PC-3 (cell line): ENCODE measurements around the gene NECTIN3. TPM values are rescaled to one million over a fixed set of nuclear protein-coding genes. Genes with fewer than 3 reads are reported as not detected.
A peak's percentile ranks its signal among the peaks of the same experiment; 100 is the strongest.

Experiments used
- ATAC-seq: fragments of 200-7000 bp; cut with Tn5 transposase; 2 replicates; pipeline ENCODE4 v1.9.1; 2020; ENCODE audit warnings: mild to moderate bottlenecking, moderate library complexity
- BruUV-seq: library from RNA; stranded (reverse); fragments of 400-500 nt; replicated peaks from 2 replicates; lab custom pipeline; 2021; lab: Mats Ljungman, UMichigan
- CTCF ChIA-PET: fragments of 300-600 bp; sonication (Branson Sonifier 250); formaldehyde crosslinking; loops from one replicate; lab custom pipeline; 2022; ENCODE audit warnings: antibody characterized with exemption; lab: Charles Lee
- POLR2A ChIA-PET: fragments of 300-600 bp; sonication (Branson Sonifier 250); formaldehyde crosslinking; loops from one replicate; lab custom pipeline; 2022; ENCODE audit warnings: antibody characterized with exemption; ENCODE audit not compliant: unreplicated experiment; lab: Charles Lee
- DNase-seq: peaks from one replicate; pipeline ENCODE4 v3.0.0-alpha.2; 2015
- H2AFZ ChIP-seq: fragments of 300-600 bp; sonication (generic); 2 replicates; pipeline ENCODE4 v1.6.0; 2016; ENCODE audit warnings: antibody characterized with exemption, low read length
- H3F3A ChIP-seq: fragments of 300-600 bp; sonication (generic); one replicate; pipeline ENCODE4 v1.6.0; 2017; ENCODE audit warnings: antibody characterized with exemption, low read length, control low read depth, mild to moderate bottlenecking; ENCODE audit not compliant: unreplicated experiment
- H3K27ac ChIP-seq: fragments of 300-600 bp; sonication (generic); 2 replicates; pipeline ENCODE4 v1.5.1; 2016; ENCODE audit warnings: mild to moderate bottlenecking, low read length
- H3K27me3 ChIP-seq: fragments of 300-600 bp; sonication (generic); 2 replicates; pipeline ENCODE4 v1.6.1; 2016; ENCODE audit warnings: low read length, mixed read lengths
- H3K36me3 ChIP-seq: fragments of 300-600 bp; sonication (generic); 2 replicates; pipeline ENCODE4 v1.6.1; 2016; ENCODE audit warnings: low read depth, mixed run types, low read length, mixed read lengths
- H3K4me1 ChIP-seq: fragments of 300-600 bp; sonication (generic); 2 replicates; pipeline ENCODE4 v1.5.1; 2016; ENCODE audit warnings: low read length; ENCODE audit not compliant: insufficient read depth
- H3K4me2 ChIP-seq: fragments of 300-600 bp; sonication (generic); 2 replicates; pipeline ENCODE4 v1.6.0; 2016; ENCODE audit warnings: low read length
- H3K4me3 ChIP-seq: fragments of 300-600 bp; sonication (generic); 2 replicates; pipeline ENCODE4 v1.5.1; 2016; ENCODE audit warnings: mild to moderate bottlenecking, low read length, mixed read lengths
- H3K79me2 ChIP-seq: fragments of 300-600 bp; sonication (generic); 2 replicates; pipeline ENCODE4 v1.6.1; 2017; ENCODE audit warnings: low read length, mixed read lengths
- H3K9ac ChIP-seq: fragments of 300-600 bp; sonication (generic); 2 replicates; pipeline ENCODE4 v1.6.0; 2016; ENCODE audit warnings: mild to moderate bottlenecking, low read length
- H3K9me2 ChIP-seq: fragments of 300-600 bp; sonication (generic); replicated peaks from 2 replicates; pipeline ENCODE4 v1.6.1; 2016; ENCODE audit warnings: mixed run types, low read length, mixed read lengths
- H3K9me3 ChIP-seq: fragments of 300-600 bp; sonication (generic); 2 replicates; pipeline ENCODE4 v1.6.1; 2016; ENCODE audit warnings: low read length, mixed read lengths
- H4K20me1 ChIP-seq: fragments of 300-600 bp; sonication (generic); 2 replicates; pipeline ENCODE4 v1.6.1; 2016; ENCODE audit warnings: low read length, mixed read lengths
- CTCF ChIP-seq: fragments of 300-600 bp; sonication (generic); conservative IDR thresholded peaks from 2 replicates; pipeline ENCODE4 v1.5.1; 2017; ENCODE audit warnings: antibody characterized with exemption, low read depth, mild to moderate bottlenecking, low read length
- EZH2 ChIP-seq: fragments of 300-600 bp; sonication (generic); IDR thresholded peaks from one replicate; pipeline ENCODE4 v1.6.1; 2017; ENCODE audit warnings: antibody characterized with exemption, mild to moderate bottlenecking, low read length; ENCODE audit not compliant: unreplicated experiment
- EZH2phosphoT487 ChIP-seq: fragments of 300-600 bp; sonication (generic); IDR thresholded peaks from 2 replicates; pipeline ENCODE4 v1.6.1; 2018; ENCODE audit warnings: mild to moderate bottlenecking, antibody characterized with exemption, low read length, borderline replicate concordance
- intact Hi-C: fragments of 100-400 bp; cut with micrococcal nuclease; formaldehyde crosslinking; loops from 2 replicates; pipeline ENCODE4 v1.9.0; 2023
- total RNA-seq: library from RNA; depleted of rRNA; stranded (reverse); fragments of >200 nt; gene quantifications from 2 replicates; pipeline ENCODE4 v1.2.3, GENCODE V29; 2014

NECTIN3 gene
- total RNA-seq, 1 experiment from 2014 or later: 12.8 TPM

- no peaks in the 10 kb centered on the region for H4K20me1 ChIP-seq
- no peaks in the 10 kb centered on the region for H3K4me1 ChIP-seq
- ChIA-PET CTCF (no interaction called here), POLR2A (no interaction called here)
- H3K27me3 ChIP-seq: no peaks in the 10 kb centered on the region
- no peaks in the 10 kb centered on the region for H3K36me3 ChIP-seq
- H3K79me2 ChIP-seq: no peaks in the 10 kb centered on the region
- no peaks in the 10 kb centered on the region for H3K9me2 ChIP-seq
- H2AFZ ChIP-seq: no peak overlapping the region
- H3F3A ChIP-seq: no peaks in the 10 kb centered on the region
- H3K4me3 ChIP-seq: no peak overlapping the region
- TF ChIP-seq EZH2 (no peak), CTCF (no peak), EZH2phosphoT487 (no peak)
- H3K4me2 ChIP-seq: no peak overlapping the region
- ATAC-seq (no peak), DNase-seq (no peak)
- intact Hi-C loops: no loop called here
- no TSS peak for BruUV-seq
- no peaks in the 10 kb centered on the region for H3K9me3 ChIP-seq
- no peak overlapping the region for H3K27ac ChIP-seq
- H3K9ac ChIP-seq: no peak overlapping the region
Measured at GRCh38 chr3:111164621-111165020, 93.0 kb downstream of the NECTIN3 start.

GRCh38 chr3:111165411-111165810 is 93.8 kb downstream of the NECTIN3 start:
- DNase-seq (no peak), ATAC-seq (no peak)
- intact Hi-C loops: no loop called here
- Histone ChIP-seq H3K79me2 (no peaks in the 10 kb centered on the region), H4K20me1 (no peaks in the 10 kb centered on the region), H3K4me1 (no peaks in the 10 kb centered on the region), H3K27me3 (no peaks in the 10 kb centered on the region), H3K9ac (no peak overlapping the region), H3K9me3 (no peaks in the 10 kb centered on the region), H3K4me3 (no peak overlapping the region), H3K36me3 (no peaks in the 10 kb centered on the region), H3K27ac (no peak overlapping the region), H3K4me2 (no peak overlapping the region), H3K9me2 (no peaks in the 10 kb centered on the region), H2AFZ (no peak overlapping the region), H3F3A (no peaks in the 10 kb centered on the region)
- no TSS peak for BruUV-seq
- POLR2A ChIA-PET: no interaction called here
- no peak for TF ChIP-seq CTCF
- TF ChIP-seq EZH2: no peak
- no peak for TF ChIP-seq EZH2phosphoT487
- CTCF ChIA-PET: no interaction called here

GRCh38 chr3:111173328-111173900 is 101.8 kb downstream of the NECTIN3 start:
- H3K9me3 ChIP-seq: no peaks in the 10 kb centered on the region
- no peak overlapping the region for H3K9ac ChIP-seq
- TF ChIP-seq EZH2phosphoT487 (no peak), EZH2 (no peak), CTCF (no peak)
- H3K27ac ChIP-seq: no peak overlapping the region
- ATAC-seq (peak; percentile 94), DNase-seq (peak; percentile 61)
- no peaks in the 10 kb centered on the region for H3K9me2 ChIP-seq
- no peaks in the 10 kb centered on the region for H3K36me3 ChIP-seq
- H3K4me2 ChIP-seq: no peak overlapping the region
- no peak overlapping the region for H3K4me3 ChIP-seq
- H3K79me2 ChIP-seq: no peaks in the 10 kb centered on the region
- H2AFZ ChIP-seq: no peak overlapping the region
- H3K4me1 ChIP-seq: no peaks in the 10 kb centered on the region
- H4K20me1 ChIP-seq: no peaks in the 10 kb centered on the region
- ChIA-PET POLR2A (no interaction called here), CTCF (no interaction called here)
- BruUV-seq: no TSS peak
- intact Hi-C loops: no loop called here
- H3F3A ChIP-seq: no peaks in the 10 kb centered on the region
- no peaks in the 10 kb centered on the region for H3K27me3 ChIP-seq
